Erythroblast (primary cell): ENCODE data around the gene SPRTN.

ENCODE experiments used
- GATA1 ChIP-seq: IDR thresholded peaks from 2 replicates; pipeline ENCODE4 v1.6.1; 2011; ENCODE audit warnings: low read depth, mild to moderate bottlenecking, control low read depth, low read length, moderate library complexity
- POLR2A ChIP-seq: IDR thresholded peaks from 2 replicates; pipeline ENCODE4 v1.6.1; 2011; ENCODE audit warnings: mild to moderate bottlenecking, low read length

DNA sequence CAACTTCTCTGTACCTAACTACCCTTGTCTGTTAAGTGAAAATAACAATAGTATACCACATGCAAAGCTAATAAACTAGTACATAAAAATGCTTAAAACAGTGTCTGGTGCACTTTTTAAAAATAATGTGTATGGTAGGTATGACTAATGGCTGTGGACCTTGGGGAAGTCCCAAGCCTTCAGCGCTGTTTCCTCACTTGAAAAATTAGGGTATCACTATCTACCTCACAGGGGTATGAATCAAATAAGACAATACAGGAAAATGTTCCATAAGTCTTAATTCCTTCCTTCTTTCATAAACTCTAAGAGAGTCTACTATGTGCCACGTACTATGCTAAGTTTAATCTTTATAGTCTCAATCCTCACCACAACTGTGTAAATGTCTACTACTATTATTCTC, 52.0 kb downstream of the SPRTN start:
- TF ChIP-seq POLR2A (no peak), GATA1 (no peak)
